HG02642 (cell line): Measurements from ENCODE around the gene ZER1.
"Not testable (repeated sequence)": the region's sequence is repeated elsewhere in the genome, so short reads cannot be mapped to it uniquely, and the experiment has no call there.

ENCODE experiments used
- ATAC-seq: cut with Tn5 transposase; IDR thresholded peaks from one replicate; pipeline ENCODE4 v1.9.1; 2021; ENCODE audit warnings: mild to moderate bottlenecking; ENCODE audit not compliant: unreplicated experiment, poor library complexity

The ZER1 gene

GRCh38 chr9:128771745-128772519, at the start of gene ZER1:
Gene ZER1 (minus strand): TSS chr9:128771927. CDS start chr9:128755565, 16,362 bp downstream.
- peak; percentile 93 for ATAC-seq

- no peak for ATAC-seq
These were observed 49.2 kb upstream of the ZER1 start for GRCh38 chr9:128820665-128821583.

GRCh38 chr9:128819716-128820664, 48.3 kb upstream of the ZER1 start:
- no peak for ATAC-seq

- ATAC-seq, result peak; percentile 32
These were observed 47.4 kb upstream of the ZER1 start for GRCh38 chr9:128818839-128819715.

- ATAC-seq, result peak; percentile 86
These were observed 46.5 kb upstream of the ZER1 start, which contains the start of gene ENDOG for GRCh38 chr9:128818099-128818838. Gene ENDOG (plus strand): TSS chr9:128818500. CDS start chr9:128818685, 185 bp downstream.

GRCh38 chr9:128810873-128811272, 39.1 kb upstream of the ZER1 start:
- no peak for ATAC-seq

GRCh38 chr9:128809831-128810230, 38.1 kb upstream of the ZER1 start:
- no peak for ATAC-seq

GRCh38 chr9:128809036-128809599, 37.4 kb upstream of the ZER1 start:
- no peak for ATAC-seq

GRCh38 chr9:128808543-128808942, 36.8 kb upstream of the ZER1 start:
- no peak for ATAC-seq

- ATAC-seq, result no peak
These were observed 36.1 kb upstream of the ZER1 start for GRCh38 chr9:128807827-128808226.

- ATAC-seq, result no peak
These were observed 33.9 kb upstream of the ZER1 start for GRCh38 chr9:128805661-128806060.

- ATAC-seq, result no peak
These were observed 30.8 kb upstream of the ZER1 start for GRCh38 chr9:128802482-128802881.

GRCh38 chr9:128800061-128800460, 28.3 kb upstream of the ZER1 start:
- ATAC-seq, result no peak

- ATAC-seq, result no peak
These were observed 27.2 kb upstream of the ZER1 start for GRCh38 chr9:128798896-128799295.

- ATAC-seq, result not testable (repeated sequence)
These were observed 23.2 kb upstream of the ZER1 start for GRCh38 chr9:128794961-128795360.

GRCh38 chr9:128792978-128793686, 21.4 kb upstream of the ZER1 start:
- no peak for ATAC-seq

GRCh38 chr9:128792134-128792533, 20.4 kb upstream of the ZER1 start:
- ATAC-seq, result no peak
